LNCAP (cell line): ENCODE results near the gene CCDC124.

Source experiments
- TF ChIP-seq, protein P1 (sequence below): fragments of 450-650 bp; IDR thresholded peaks from 2 replicates; pipeline ENCODE4 v1.5.1; 2017; ENCODE audit warnings: mild to moderate bottlenecking

Gene CCDC124

GRCh38 chr19:17948931-17949930 is 16.4 kb downstream of the CCDC124 start:
- TF ChIP-seq, protein P1, sequence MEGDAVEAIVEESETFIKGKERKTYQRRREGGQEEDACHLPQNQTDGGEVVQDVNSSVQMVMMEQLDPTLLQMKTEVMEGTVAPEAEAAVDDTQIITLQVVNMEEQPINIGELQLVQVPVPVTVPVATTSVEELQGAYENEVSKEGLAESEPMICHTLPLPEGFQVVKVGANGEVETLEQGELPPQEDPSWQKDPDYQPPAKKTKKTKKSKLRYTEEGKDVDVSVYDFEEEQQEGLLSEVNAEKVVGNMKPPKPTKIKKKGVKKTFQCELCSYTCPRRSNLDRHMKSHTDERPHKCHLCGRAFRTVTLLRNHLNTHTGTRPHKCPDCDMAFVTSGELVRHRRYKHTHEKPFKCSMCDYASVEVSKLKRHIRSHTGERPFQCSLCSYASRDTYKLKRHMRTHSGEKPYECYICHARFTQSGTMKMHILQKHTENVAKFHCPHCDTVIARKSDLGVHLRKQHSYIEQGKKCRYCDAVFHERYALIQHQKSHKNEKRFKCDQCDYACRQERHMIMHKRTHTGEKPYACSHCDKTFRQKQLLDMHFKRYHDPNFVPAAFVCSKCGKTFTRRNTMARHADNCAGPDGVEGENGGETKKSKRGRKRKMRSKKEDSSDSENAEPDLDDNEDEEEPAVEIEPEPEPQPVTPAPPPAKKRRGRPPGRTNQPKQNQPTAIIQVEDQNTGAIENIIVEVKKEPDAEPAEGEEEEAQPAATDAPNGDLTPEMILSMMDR = no peak

- TF ChIP-seq, protein P1 = no peak
Measured at GRCh38 chr19:17949956-17950309, 17.1 kb downstream of the CCDC124 start.

GRCh38 chr19:17950310-17951156 is 17.7 kb downstream of the CCDC124 start:
- TF ChIP-seq, protein P1 = no peak

- TF ChIP-seq, protein P1 = no peak
Measured at GRCh38 chr19:17951157-17951989, 18.6 kb downstream of the CCDC124 start.

- TF ChIP-seq, protein P1 = no peak
Measured at GRCh38 chr19:17951990-17952976, 19.5 kb downstream of the CCDC124 start.

DNA sequence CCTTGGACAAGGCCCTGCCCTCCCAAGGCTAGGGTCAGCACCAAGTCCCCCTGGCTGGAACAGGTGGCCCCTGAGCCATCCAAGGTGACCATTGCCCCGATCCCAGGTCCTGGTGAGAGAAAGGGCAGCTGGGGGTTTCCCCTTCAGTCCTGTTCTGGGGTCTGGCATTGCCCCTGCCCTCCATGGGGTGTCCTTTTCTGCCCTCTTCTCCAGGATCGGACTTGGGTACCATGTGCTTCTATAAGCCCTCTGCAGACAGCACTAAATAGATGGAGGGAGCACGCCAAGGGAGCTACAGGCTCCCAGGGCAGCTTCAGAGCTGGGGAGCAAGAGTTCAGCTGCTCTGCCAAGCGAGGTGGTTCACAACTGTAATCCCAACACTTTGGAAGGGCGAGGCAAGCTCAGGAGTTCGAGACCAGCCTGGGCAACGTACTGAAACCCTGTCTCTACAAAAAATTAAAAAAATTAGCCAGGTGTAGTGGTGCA is 20.5 kb downstream of the CCDC124 start:
- TF ChIP-seq, protein P1 = no peak
